MM.1S (cell line): ENCODE data around the gene SUSD1.

Source experiments
- DNase-seq: peaks from one replicate; pipeline ENCODE4 v3.0.0-alpha.2; 2015
- H2AFZ ChIP-seq: fragments of 300-600 bp; sonication (generic); 2 replicates; pipeline ENCODE4 v1.6.0; 2016; ENCODE audit warnings: antibody characterized with exemption, low read length
- H3F3A ChIP-seq: fragments of 300-600 bp; sonication (generic); 2 replicates; pipeline ENCODE4 v1.6.1; 2016; ENCODE audit warnings: mild to moderate bottlenecking, antibody characterized with exemption, low read length, moderate library complexity, mixed read lengths; ENCODE audit not compliant: insufficient read depth
- H3K27ac ChIP-seq: fragments of 300-600 bp; sonication (generic); 2 replicates; pipeline ENCODE4 v1.5.1; 2016; ENCODE audit warnings: mild to moderate bottlenecking, low read length
- H3K27me3 ChIP-seq: fragments of 300-600 bp; sonication (generic); replicated peaks from 2 replicates; pipeline ENCODE4 v1.6.0; 2016; ENCODE audit warnings: low read length; ENCODE audit not compliant: insufficient read depth
- H3K36me3 ChIP-seq: fragments of 300-600 bp; sonication (generic); replicated peaks from 2 replicates; pipeline ENCODE4 v1.6.1; 2016; ENCODE audit warnings: mild to moderate bottlenecking, low read length, mixed read lengths; ENCODE audit not compliant: insufficient read depth
- H3K4me1 ChIP-seq: fragments of 300-600 bp; sonication (generic); 2 replicates; pipeline ENCODE4 v1.6.1; 2016; ENCODE audit warnings: low read length, mixed read lengths
- H3K4me2 ChIP-seq: fragments of 300-600 bp; sonication (generic); 2 replicates; pipeline ENCODE4 v1.6.0; 2016; ENCODE audit warnings: low read depth, low read length
- H3K4me3 ChIP-seq: fragments of 300-600 bp; sonication (generic); 2 replicates; pipeline ENCODE4 v1.5.1; 2016; ENCODE audit warnings: low read length, mixed read lengths
- H3K79me2 ChIP-seq: fragments of 300-600 bp; sonication (generic); 2 replicates; pipeline ENCODE4 v1.6.1; 2016; ENCODE audit warnings: mixed run types, low read length, mixed read lengths
- H3K9ac ChIP-seq: fragments of 300-600 bp; sonication (generic); 2 replicates; pipeline ENCODE4 v1.6.1; 2016; ENCODE audit warnings: low read length, mixed read lengths
- H3K9me2 ChIP-seq: fragments of 300-600 bp; sonication (generic); replicated peaks from 2 replicates; pipeline ENCODE4 v1.6.1; 2016; ENCODE audit warnings: mild to moderate bottlenecking, low read length, mixed read lengths; ENCODE audit not compliant: insufficient read depth
- H3K9me3 ChIP-seq: fragments of 300-600 bp; sonication (generic); replicated peaks from 2 replicates; pipeline ENCODE4 v1.6.1; 2016; ENCODE audit warnings: mild to moderate bottlenecking, low read length, mixed read lengths; ENCODE audit not compliant: insufficient read depth
- H4K20me1 ChIP-seq: fragments of 300-600 bp; sonication (generic); 2 replicates; pipeline ENCODE4 v1.6.1; 2016; ENCODE audit warnings: mild to moderate bottlenecking, low read length, moderate library complexity, mixed read lengths; ENCODE audit not compliant: insufficient read depth
- CTCF ChIP-seq: fragments of 300-600 bp; sonication (generic); IDR thresholded peaks from 2 replicates; pipeline ENCODE4 v1.5.1; 2016; ENCODE audit warnings: antibody characterized with exemption, low read length, mixed read lengths
- EZH2 ChIP-seq: fragments of 300-600 bp; sonication (generic); optimal IDR thresholded peaks from 2 replicates; pipeline ENCODE3; 2017; ENCODE audit warnings: low read depth, mild to moderate bottlenecking, antibody characterized with exemption, low read length, mixed read lengths
- EZH2phosphoT487 ChIP-seq: fragments of 300-600 bp; sonication (generic); IDR thresholded peaks from 2 replicates; pipeline ENCODE4 v1.6.1; 2018; ENCODE audit warnings: antibody characterized with exemption, low read length

SUSD1 gene

GRCh38 chr9:112011051-112011620 lies 164.0 kb downstream of the SUSD1 start:
- Histone ChIP-seq H3K36me3 (no peaks in the 10 kb centered on the region), H3K4me2 (no peak overlapping the region), H3F3A (peaks cover 14% of the 10 kb centered on the region), H3K27me3 (no peaks in the 10 kb centered on the region), H3K4me1 (peaks cover 22% of the 10 kb centered on the region), H4K20me1 (no peaks in the 10 kb centered on the region), H3K27ac (no peak overlapping the region), H3K9me2 (no peaks in the 10 kb centered on the region), H3K79me2 (no peaks in the 10 kb centered on the region), H3K9me3 (no peaks in the 10 kb centered on the region), H3K9ac (no peak overlapping the region), H3K4me3 (no peak overlapping the region), H2AFZ (no peak overlapping the region)
- TF ChIP-seq CTCF (no peak), EZH2phosphoT487 (no peak), EZH2 (no peak)
- no peak for DNase-seq

- H3K4me2 ChIP-seq: no peak overlapping the region
- no peaks in the 10 kb centered on the region for H3K27me3 ChIP-seq
- no peaks in the 10 kb centered on the region for H3K9me2 ChIP-seq
- H3K27ac ChIP-seq: no peak overlapping the region
- no peak for DNase-seq
- no peak overlapping the region for H3K4me3 ChIP-seq
- no peaks in the 10 kb centered on the region for H3K36me3 ChIP-seq
- peaks cover 14% of the 10 kb centered on the region for H3F3A ChIP-seq
- TF ChIP-seq EZH2phosphoT487 (no peak), EZH2 (no peak)
- no peaks in the 10 kb centered on the region for H3K9me3 ChIP-seq
- peaks cover 22% of the 10 kb centered on the region for H3K4me1 ChIP-seq
- H2AFZ ChIP-seq: no peak overlapping the region
- no peak overlapping the region for H3K9ac ChIP-seq
- H3K79me2 ChIP-seq: no peaks in the 10 kb centered on the region
- no peaks in the 10 kb centered on the region for H4K20me1 ChIP-seq
Observed at GRCh38 chr9:112010537-112010936, 164.6 kb downstream of the SUSD1 start.

GRCh38 chr9:112009656-112010055 lies 165.4 kb downstream of the SUSD1 start:
- Histone ChIP-seq H3K4me3 (no peak overlapping the region), H3K9me2 (no peaks in the 10 kb centered on the region)

More at GRCh38 chr9:112009656-112010055, 165.4 kb downstream of the SUSD1 start:
- H4K20me1 ChIP-seq: no peaks in the 10 kb centered on the region
- no peaks in the 10 kb centered on the region for H3K79me2 ChIP-seq
- peaks cover 26% of the 10 kb centered on the region for H3K4me1 ChIP-seq
- H3K4me2 ChIP-seq: no peak overlapping the region
- no peak overlapping the region for H3K9ac ChIP-seq
- H2AFZ ChIP-seq: no peak overlapping the region
- H3K9me3 ChIP-seq: no peaks in the 10 kb centered on the region
- no peaks in the 10 kb centered on the region for H3K36me3 ChIP-seq
- H3K27ac ChIP-seq: no peak overlapping the region
- no peaks in the 10 kb centered on the region for H3K27me3 ChIP-seq
- H3F3A ChIP-seq: peaks cover 14% of the 10 kb centered on the region
- TF ChIP-seq CTCF (no peak), EZH2phosphoT487 (no peak)
- no peak for DNase-seq
